ENCODE measurements around the gene AHCY.

DNA sequence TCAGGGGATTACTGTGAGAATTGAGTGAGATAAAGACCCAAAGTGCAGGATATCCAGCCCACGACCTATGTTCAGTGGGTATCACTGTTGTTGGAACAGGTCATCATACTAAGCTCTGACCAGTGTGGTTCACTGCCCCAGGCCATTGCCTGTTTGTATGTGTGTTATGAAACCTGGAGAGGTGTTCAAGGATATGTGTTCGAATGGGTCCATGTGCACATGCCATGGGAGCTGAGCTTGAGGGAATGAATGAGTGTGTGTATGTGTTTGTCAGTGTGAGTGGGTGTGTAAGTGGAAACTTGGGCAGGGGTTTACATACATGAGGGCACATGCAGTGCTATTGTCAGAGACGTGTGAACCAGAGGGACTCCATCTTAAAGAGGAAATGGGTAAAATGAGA, 17.7 kb upstream of the AHCY start:
- TF ChIP-seq, protein P1, sequence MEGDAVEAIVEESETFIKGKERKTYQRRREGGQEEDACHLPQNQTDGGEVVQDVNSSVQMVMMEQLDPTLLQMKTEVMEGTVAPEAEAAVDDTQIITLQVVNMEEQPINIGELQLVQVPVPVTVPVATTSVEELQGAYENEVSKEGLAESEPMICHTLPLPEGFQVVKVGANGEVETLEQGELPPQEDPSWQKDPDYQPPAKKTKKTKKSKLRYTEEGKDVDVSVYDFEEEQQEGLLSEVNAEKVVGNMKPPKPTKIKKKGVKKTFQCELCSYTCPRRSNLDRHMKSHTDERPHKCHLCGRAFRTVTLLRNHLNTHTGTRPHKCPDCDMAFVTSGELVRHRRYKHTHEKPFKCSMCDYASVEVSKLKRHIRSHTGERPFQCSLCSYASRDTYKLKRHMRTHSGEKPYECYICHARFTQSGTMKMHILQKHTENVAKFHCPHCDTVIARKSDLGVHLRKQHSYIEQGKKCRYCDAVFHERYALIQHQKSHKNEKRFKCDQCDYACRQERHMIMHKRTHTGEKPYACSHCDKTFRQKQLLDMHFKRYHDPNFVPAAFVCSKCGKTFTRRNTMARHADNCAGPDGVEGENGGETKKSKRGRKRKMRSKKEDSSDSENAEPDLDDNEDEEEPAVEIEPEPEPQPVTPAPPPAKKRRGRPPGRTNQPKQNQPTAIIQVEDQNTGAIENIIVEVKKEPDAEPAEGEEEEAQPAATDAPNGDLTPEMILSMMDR (IDR thresholded peaks at IDR 0.05) = no peak
- TF ChIP-seq POLR2A (IDR thresholded peaks at IDR 0.05) (no peak), EP300 (IDR thresholded peaks at IDR 0.05) (no peak)

Data from tibial nerve (tissue), 4 donors.